ENCODE data around the gene FGD6.
"Not testable (repeated sequence)": the region's sequence is repeated elsewhere in the genome, so short reads cannot be mapped to it uniquely, and the experiment has no call there.

The FGD6 gene

DNA sequence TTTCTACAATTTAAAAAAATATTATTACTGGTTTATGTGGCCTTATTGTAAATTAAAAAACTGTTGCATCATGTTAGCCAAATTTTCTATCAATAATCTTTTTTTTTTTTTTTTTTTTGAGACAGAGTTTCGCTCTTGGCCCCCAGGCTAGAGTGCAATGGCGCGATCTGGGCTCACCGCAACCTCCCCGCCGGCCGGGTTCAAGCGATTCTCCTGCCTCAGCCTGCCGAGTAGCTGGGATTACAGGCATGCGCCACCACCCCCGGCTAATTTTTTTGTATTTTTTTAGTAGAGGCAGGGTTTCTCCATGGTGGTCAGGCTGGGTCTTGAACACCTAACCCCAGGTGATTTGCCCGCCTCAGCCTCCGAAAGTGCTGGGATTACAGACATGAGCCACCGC, 16.9 kb upstream of the FGD6 start:
- DNase-seq (ENCODE audit: low read depth in 2 of 2) = not testable (repeated sequence)

DNA sequence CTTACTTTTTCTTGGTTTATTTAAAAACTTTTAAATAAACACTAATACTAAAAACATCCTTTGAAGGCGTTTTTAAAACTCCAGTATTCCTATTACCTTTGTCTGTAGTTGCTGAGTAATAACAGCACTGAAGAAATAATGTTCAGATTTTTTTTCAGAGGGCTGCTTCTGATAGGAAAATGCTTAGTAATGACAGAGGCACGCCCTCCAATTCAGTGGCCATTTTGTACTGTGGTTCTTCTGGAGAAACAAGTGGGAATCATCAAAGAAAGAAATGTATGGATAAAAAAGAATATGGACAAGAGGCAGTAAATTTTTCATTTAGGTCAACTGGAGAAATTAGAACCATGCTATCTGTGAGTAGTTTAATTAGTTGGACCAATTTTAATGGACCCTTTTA, 13.9 kb upstream of the FGD6 start:
- no peak for DNase-seq (ENCODE audit: low read depth in 2 of 2)

DNA sequence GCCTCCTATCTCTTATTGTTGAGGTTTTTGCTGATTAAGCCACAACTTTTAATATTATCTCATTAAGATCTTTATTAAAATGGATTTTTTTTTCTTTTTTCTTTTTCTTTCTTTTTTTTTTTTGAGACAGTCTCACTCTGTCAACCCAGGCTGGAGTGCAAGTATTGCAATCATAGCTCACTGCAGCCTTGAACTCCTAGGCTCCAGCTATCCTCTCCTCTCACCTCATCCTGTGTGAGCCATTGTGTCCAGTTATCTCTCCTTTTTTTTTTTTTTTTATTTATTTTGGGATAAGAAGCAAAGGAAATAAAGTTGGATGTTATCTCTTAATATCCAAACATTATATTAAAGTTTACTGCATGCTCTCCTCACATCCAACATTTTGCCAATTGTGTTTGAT, 13.0 kb upstream of the FGD6 start:
- DNase-seq (ENCODE audit: low read depth in 2 of 2) = no peak

DNA sequence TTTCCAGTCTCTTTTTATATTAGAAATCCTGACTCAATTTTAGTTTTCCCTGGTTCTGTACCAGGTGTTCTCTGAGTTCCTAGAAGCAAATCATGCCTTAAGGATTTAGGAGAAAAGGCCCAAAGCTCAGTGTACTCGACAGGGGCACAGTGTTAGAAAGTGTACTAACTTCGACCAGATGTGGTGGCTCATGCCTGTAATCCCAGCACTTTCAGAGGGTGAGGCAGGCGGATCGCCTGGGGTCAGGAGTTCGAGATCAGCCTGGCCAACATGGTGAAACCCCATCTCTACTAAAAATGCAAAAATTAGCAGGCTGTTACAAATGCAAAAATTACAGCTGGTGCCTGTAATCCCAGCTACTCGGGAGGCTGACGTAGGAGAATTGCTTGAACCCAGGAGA, 12.4 kb upstream of the FGD6 start:
- no peak for DNase-seq (ENCODE audit: low read depth in 2 of 2)

DNA sequence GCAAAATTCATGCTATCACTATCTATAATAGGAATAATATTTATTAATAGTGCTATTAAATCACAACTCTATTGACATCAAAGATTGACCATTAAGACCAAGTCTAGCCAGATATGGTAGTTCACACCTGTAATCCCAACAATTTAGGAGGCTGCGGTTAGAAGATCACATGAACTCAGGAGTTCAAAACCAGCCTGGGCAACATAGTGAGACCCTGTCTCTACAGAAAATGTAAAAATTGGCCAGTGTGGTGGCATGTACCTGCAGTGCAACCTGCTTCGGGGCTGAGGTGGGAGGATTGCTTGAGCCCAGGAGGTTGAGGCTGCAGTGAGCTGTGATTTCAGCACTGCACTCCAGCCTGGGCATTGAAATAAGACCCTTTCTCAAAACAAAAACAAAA, 11.3 kb upstream of the FGD6 start:
- DNase-seq (ENCODE audit: low read depth in 2 of 2) = no peak

DNA sequence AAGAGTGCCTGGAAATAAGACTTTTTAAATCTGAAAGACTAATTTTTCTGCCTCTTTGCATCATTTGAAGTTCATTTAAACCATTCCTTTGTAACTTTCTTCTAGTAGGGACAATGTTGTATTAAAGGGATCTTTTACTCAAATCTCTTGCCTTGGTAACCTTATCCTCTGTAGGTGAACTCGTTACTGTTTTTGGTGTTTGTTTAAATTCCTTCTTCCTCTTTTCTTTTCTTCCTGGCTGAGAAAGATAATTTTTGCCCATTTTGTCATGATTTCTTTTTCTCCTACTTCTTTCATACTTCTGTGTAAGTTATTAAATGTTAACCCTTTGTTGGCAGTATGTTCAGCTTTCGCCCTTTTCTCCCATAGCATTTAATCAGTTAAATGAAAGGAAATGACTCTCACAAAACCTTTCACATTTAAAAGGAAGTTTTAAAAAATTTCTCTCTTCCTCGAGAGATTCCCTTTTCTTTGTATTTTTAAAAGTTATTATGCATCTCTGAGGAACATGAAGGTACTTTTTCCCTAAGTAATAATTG, 10.6 kb upstream of the FGD6 start:
- no peak for DNase-seq (ENCODE audit: low read depth in 2 of 2)

DNA sequence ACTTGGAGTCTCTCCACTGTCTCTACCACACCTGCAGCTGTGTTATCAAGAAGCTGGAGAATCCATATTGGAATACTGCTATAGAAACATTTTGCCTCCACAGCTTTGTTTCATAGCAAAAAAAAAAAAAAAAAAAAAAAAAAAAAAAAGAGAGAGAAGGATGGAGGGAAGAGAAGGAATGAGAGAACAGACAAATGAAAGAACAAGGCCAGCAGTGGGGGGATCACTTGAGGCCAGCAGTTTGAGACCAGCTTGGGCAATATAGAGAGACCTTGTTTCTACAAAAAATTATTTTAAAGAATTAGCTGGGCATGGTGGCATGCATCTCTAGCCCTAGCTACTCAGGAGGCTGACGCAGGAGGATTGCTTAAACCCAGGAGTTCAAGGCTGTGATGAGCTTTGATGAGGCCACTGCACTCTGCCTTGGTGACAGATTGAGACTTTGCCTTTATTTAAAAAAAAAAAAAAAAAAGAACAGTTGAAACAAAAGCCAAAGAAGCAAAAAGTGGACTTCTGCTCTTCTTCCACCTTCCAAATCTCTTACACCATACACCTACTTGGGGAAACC, 8.5 kb upstream of the FGD6 start:
- DNase-seq (ENCODE audit: low read depth in 2 of 2) = no peak

DNA sequence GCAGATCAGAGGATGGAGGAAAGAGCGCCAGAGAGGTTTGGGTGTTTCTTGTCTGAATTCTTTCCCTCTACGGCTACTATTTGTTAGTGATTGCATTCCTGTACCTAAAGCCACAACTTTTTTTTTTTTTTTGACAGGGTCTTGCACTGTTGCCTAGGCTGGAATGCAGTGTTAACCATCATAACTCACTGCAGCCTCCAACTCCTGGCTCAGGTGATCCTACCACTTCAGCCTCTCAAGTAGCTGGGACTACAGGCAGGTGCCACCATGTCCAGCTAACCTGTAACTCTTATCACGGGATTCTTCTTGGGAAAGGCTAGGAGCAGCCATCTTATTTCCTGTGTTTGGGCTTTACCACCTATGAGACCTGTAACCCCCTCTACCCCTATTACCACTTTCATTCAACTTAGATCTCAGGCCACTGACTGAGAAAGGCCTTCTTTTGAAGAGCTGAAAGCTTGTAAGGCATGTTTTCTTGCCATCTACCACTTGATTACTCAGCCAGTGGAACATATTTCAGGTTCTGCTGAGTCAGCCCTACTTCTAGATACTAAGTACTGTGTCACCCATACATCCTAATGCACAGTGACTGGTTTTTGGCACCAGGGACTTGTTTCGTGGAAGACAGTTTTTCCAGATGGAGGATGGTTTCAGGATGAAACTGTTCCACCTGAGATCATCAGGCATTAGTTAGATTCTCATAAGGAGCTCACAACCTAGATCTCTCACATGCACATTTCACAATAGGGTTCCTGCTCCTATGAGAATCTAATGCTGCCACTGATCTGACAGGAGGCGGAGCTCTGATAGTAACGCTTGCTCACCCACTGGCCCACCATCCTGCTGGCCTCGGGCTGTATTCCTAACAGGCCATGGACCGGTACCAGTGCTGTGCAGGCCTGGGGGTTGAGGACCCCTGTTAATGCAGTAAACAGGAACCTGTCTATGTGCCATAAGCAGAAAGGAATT, 7.2 kb upstream of the FGD6 start:
- DNase-seq (ENCODE audit: low read depth in 2 of 2) = no peak

DNA sequence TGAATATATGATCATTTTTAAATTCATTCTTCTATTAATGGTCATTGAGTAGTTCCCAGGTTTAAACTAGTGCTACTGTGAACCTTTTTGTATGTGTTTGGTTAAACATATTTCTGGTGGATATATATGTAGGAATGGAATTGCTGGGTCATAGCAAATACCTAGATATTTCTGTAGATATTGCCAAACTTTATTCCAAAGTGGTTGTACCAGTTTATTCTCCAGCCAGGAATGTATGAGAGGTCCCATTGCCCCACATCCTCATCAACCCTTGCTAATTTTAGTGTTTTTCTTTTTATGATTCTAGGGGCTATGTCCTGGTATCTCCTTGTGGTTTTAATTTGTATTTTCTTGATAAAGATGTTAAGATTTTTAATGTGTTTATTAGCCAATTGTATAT, 3.5 kb upstream of the FGD6 start:
- DNase-seq (ENCODE audit: low read depth in 2 of 2) = no peak

DNA sequence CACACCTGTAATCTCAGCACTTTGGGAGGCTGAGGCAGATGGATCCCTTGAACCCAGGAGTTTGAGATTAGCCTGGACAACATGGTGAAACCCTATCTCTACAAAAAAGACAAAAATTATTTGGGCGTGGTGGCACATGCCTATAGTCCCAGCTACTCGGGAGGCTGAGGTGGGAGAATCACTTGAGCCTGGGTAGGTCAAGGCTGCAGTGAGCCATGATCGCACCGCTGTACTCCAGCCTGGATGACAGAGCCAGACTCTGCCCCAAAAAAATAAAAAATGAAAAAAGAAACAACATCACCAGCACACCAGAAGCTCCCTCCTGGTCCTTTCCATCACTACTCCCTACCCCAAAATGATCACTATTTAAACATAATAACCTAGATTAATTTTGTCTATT, 2.9 kb upstream of the FGD6 start:
- DNase-seq (ENCODE audit: low read depth in 2 of 2) = no peak

DNA sequence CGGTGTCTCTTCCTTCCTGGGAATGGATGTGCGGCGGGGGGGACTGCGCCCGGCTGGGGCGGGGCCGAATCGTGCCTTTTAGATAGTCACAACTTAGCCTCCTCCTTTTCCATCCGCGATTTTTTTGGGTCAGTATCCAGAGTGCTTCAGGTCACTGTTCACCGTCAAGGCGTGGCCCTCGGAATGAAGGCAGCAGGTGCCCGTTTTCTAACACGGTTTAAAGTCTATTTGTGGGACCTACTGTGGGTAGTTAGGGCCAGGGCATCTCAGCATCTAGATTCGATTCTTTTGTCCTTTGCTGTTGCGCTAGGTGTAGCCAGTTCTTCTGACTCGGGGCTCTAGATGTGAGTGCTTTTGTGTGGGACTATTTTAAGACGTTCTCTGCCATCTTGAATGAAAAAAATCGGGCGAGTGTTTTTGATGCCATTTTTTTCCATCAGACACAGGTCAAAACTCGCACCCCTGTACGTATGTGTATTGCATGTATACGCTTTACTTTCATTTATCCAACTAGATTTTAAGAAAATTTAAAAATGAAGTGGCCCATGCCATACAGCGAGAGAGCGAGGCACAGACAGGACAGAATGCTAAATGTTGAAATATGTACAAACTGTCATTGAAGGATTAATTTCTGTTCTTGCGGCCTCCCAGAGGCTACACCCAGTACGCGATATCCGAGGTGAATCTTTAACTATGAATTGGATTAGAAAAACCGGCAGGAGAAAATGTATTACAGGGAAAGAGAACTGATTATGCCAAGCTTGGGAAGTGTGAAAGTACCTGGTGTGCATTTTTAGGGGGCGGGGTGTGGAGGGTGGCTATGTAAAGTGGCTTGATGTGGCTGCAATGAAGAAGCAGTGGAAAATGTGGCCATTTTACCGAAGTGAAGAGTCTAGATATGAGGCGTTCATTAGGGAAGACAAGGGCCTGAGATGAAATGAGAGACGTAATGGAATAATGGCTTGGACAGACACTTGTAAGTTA, 1.2 kb upstream of the FGD6 start:
- DNase-seq (ENCODE audit: low read depth in 2 of 2) = peak in 1 of 2 donors; percentile 10

DNA sequence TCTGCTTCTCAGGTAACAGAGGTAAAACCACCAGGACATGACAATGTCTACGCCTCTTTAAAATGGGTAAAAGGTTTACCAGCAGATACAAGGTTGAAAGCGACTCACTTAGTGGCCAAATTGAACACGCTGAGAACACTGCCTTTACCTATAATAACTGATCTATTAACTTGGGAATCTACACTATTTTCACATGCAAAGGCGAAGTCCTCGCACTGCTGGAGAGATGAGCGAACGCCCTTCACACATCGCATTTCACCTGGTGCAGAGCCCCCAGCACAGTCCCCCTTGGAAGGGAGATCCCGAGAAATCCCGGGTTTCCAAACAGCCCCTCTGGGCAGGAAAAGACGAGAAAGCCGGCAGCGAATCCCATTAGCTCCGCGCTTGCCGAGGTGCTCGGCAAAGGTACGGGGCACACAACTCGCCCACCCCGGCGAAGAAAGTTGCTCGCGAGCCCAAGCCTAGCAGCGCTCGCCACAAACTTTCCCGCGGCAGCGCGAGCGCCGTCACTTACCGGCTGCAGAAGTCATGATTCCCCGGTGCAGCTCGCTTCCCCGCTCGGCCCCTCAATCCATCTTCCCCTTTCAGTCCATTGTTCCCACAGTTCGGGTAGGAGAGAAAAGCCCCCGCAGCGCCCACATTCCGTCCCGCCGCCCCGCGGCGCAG, 423 bp downstream of the FGD6 start:
- no peak for DNase-seq (ENCODE audit: low read depth in 2 of 2)

DNA sequence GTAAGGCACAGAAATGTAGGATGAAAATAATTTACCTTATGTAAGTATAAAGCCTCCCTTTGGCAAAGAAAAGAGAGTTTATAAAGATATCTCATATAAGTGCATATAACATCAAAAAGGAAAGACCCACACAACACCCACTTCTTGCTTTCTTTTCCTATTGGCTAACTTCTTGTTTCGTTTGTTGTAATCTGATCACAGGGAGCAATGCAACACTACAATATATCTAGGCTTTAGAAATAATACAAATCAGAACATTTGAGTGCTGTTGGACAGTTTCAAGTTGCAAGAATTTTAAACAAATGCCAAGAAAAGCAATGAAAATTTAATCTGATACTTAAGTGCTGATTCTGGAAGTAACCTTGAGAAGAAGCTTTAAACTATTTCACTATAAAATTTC, 1.3 kb downstream of the FGD6 start:
- no peak for DNase-seq (ENCODE audit: low read depth in 2 of 2)

DNA sequence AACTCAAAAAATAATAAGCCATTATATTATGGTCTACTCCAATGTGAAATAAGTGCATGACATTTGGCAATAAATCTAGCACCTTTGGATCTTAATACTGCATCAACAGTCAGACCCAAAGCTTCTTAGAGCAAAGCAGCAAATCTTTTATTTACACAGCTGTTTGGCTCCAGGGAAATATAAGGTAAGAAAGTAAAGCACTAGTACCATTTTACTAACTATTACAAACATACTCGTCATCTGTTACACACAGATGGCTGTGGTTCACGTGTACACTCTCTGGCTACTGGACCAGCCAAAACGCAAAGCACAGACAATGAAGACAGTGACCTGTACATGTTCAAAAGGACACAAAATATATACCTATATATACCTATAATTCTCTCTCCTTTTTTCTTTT, 2.8 kb downstream of the FGD6 start:
- no peak for DNase-seq (ENCODE audit: low read depth in 2 of 2)

DNA sequence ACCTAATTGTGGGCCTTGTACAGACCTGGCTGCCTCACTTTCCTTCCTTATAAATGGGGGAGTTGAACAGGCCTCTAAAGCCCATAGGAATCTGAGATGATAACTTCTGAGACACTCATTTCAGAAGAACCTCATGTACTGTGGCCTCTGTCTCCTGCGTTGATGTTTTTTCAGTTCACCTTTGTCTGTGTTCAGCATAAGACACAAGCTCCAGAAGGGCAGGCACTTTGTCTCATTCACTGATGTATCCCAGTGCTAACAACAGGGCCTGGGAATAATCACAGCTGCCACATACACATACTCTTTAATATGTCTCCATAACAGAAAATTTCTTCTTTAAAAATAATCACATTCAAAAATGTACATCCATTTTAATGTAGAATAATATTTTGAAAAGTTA, 3.3 kb downstream of the FGD6 start:
- no peak for DNase-seq (ENCODE audit: low read depth in 2 of 2)

DNA sequence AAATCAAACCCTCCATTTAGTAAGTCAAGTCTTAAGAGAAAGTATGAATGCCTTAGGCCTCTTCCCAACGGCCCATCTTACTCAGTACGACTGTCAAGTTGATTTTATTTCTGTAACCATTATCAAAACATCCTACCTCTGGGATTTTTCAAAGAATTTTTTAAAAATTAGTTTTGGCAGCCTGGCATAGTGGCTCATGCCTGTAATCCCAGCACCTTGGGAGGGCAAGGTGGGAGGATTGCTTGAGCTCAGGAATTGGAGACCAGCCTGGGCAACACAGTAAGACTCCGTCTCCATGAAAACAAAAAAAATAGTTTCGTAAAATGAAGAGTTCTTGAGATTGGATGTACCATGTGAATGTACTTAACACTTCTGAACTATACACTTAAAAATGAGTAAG, 4.1 kb downstream of the FGD6 start:
- DNase-seq (ENCODE audit: low read depth in 2 of 2) = no peak

DNA sequence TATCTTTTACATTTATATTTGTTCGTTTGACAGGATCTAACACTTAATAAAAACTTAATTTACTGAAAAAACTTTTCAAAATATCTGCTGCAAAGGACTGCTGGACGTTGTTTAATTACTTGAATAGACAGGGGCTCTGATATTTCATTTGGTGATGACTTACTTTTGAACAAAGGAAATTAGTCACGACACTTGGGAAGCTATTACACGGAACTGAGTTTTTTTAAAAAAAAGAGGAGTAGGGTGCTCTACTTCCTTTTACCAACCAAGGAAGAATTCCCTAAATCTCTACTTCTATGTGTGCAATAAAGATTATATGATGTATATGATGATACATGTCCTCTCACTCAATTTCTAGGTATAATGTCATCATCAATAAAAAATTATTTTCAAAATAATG, 4.7 kb downstream of the FGD6 start:
- DNase-seq (ENCODE audit: low read depth in 2 of 2) = no peak

DNA sequence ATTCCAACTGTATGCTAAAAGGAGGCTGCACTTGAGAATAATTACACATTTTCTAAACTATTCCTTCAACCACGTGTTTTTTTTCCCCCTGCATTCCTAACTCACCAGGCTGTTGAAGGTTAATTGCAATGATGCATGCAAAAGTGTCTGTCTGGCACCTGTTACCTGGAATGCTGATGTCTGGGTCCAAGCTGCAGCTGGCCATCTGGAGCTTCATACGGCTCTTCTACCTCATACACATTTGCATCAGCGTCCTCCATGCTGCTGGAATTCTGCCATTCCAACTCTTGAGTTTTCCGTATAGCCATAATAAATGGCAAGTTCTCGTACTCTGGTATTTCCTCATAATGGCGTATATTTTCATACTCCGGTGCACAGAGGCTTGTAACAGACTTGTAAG, 8.6 kb downstream of the FGD6 start:
- no peak for DNase-seq (ENCODE audit: low read depth in 2 of 2)

DNA sequence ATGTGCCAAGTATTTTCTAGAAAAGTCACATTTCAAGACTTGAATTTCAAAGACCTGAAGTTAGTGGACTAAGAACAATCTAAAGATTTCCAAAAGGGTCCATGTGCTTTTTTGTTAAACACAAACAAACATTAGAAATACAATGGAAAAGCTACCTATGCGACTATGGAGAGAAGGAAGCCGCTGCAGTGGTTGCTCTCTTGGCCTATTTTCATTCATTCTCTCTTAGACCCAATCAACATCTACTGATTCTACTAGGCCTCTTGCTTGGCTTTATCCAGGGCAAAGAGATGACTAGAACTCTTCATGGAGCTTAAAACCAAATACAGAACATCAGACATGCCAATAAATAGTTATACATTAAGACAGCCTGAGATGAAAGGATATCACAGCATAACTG, 9.9 kb downstream of the FGD6 start:
- no peak for DNase-seq (ENCODE audit: low read depth in 2 of 2)

DNA sequence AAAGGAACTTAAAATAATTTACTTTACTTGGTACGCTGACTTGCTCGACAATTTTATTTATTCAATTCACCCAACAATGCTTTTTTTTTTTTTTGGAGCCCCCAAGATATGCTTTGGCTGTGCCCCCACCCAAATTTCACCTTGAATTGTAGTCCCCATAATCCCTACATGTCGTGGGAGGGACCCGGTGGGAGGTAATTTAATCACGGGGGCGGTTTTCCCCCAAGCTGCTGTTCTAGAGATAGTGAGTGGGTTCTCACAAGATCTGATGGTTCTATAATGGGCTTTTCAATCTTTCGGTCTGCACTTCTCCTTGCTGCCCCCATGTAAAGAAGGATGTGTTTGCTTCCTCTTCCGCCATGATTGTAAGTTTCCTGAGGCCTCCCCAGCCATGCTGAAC, 10.4 kb downstream of the FGD6 start:
- DNase-seq (ENCODE audit: low read depth in 2 of 2) = no peak

DNA sequence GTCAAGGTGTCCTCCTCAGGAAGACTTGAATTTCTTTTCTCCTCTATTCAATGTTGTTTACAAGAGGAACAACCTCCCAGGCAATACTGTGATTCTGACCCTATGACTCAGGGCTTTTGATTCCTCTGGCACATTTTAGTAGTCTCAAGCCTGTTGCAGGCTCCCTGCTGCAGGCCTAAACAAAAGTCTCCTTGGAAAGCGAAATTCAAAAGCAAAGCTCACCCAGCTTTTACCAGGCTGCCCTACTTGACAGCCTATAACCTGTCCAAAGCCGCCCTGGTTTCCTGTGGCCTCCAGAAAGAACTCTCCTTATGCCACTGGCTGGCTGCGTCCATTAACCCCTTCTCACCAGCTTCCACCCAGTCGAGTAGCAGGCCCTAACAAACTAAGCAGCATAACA, 11.6 kb downstream of the FGD6 start:
- no peak for DNase-seq (ENCODE audit: low read depth in 2 of 2)

All from stimulated activated CD8-positive, alpha-beta memory T cell treated with anti-CD3 and anti-CD28 coated beads, Interleukin-2, amount 100 ng/mL, for 1 hour (primary cell).